PC-3 (cell line): Measurements from ENCODE around the gene IGFBP1.

Experiments used
- EZH2phosphoT487 ChIP-seq: fragments of 300-600 bp; sonication (generic); IDR thresholded peaks from 2 replicates; pipeline ENCODE4 v1.6.1; 2018; ENCODE audit warnings: mild to moderate bottlenecking, antibody characterized with exemption, low read length, borderline replicate concordance
- TF ChIP-seq, protein P1 (sequence below): fragments of 300-600 bp; sonication (generic); conservative IDR thresholded peaks from 2 replicates; pipeline ENCODE4 v1.5.1; 2017; ENCODE audit warnings: antibody characterized with exemption, low read depth, mild to moderate bottlenecking, low read length

GRCh38 chr7:45917064-45917463, 28.8 kb downstream of the IGFBP1 start:
- TF ChIP-seq EZH2phosphoT487 = no peak
- TF ChIP-seq, protein P1, sequence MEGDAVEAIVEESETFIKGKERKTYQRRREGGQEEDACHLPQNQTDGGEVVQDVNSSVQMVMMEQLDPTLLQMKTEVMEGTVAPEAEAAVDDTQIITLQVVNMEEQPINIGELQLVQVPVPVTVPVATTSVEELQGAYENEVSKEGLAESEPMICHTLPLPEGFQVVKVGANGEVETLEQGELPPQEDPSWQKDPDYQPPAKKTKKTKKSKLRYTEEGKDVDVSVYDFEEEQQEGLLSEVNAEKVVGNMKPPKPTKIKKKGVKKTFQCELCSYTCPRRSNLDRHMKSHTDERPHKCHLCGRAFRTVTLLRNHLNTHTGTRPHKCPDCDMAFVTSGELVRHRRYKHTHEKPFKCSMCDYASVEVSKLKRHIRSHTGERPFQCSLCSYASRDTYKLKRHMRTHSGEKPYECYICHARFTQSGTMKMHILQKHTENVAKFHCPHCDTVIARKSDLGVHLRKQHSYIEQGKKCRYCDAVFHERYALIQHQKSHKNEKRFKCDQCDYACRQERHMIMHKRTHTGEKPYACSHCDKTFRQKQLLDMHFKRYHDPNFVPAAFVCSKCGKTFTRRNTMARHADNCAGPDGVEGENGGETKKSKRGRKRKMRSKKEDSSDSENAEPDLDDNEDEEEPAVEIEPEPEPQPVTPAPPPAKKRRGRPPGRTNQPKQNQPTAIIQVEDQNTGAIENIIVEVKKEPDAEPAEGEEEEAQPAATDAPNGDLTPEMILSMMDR = no peak
